Measurements from ENCODE around the gene DCTD.

The DCTD gene

DNA sequence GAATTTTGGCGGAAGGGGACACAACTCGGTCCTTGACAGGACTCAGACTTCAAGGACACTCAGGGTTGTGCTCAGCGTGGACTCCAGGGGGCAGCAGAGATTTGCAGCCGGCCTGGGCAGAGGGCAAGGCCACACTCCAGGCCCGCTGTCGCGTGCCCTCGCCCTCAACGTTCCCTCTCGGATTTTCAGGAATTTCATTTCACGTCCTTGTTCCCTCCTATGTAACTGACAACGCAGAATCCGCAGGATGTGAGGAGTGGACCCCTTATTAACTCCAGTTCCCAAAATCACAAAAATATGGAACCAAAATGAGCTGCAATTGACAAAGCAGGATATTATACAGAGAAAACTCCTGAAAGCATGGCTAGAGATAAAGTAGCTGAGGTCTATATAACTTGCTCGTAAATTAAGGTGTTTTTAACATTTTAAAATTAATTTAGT lies 21.0 kb upstream of the DCTD start:
- peak; percentile 18 for DNase-seq (ENCODE audit: low read depth)
- H3K4me3 ChIP-seq (ENCODE audit: low read depth, low read length), result no peak overlapping the region
- TF ChIP-seq, protein P1, sequence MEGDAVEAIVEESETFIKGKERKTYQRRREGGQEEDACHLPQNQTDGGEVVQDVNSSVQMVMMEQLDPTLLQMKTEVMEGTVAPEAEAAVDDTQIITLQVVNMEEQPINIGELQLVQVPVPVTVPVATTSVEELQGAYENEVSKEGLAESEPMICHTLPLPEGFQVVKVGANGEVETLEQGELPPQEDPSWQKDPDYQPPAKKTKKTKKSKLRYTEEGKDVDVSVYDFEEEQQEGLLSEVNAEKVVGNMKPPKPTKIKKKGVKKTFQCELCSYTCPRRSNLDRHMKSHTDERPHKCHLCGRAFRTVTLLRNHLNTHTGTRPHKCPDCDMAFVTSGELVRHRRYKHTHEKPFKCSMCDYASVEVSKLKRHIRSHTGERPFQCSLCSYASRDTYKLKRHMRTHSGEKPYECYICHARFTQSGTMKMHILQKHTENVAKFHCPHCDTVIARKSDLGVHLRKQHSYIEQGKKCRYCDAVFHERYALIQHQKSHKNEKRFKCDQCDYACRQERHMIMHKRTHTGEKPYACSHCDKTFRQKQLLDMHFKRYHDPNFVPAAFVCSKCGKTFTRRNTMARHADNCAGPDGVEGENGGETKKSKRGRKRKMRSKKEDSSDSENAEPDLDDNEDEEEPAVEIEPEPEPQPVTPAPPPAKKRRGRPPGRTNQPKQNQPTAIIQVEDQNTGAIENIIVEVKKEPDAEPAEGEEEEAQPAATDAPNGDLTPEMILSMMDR (IDR thresholded peaks at IDR 0.05; ENCODE audit: control insufficient read depth, extremely low read depth, insufficient read depth), result peak; percentile 97

DNA sequence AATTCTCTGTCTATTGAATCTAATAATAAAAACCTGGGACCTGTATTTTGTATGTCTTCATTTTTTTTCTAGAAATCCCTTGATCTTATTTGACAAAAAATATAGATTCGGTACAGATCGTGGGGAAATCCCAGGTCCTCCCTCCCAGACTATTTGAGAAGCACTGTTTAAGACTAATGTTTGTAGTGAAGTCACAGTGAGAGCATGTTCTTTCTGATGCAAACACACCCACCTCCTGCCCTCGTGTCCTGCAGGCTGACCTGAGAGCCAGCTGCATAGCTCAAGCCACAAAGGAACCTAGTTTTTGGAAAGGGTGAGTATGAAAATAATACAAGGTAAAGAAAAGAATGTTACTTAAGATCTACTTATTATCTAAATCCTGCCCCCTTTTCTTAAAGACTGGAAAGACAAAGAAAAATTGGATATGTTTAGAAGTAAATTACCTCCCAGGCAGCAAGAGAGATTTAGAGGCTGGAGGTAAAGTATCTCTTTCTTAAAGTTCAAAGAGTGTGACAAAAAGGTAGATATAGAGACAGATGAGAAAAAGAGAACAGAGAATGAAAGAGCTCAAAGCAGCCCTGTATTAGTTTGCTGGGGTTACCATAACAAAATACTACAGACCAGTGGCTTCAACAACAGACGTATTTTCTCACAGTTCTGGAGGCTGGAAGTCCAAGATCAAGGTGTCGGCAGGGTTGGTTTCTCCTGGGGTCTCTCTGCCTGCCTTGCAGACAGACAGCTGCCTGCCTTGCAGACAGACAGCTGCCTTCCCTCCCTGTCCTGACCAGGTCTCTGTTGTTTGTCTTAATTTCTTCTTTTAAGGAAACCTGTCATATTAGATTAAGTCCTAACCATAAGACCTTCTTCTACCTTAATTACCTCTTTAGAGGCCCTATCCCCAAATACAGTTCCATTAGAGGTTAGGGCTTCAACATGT lies 20.4 kb upstream of the DCTD start:
- TF ChIP-seq, protein P1 (IDR thresholded peaks at IDR 0.05; ENCODE audit: control insufficient read depth, extremely low read depth, insufficient read depth), result no peak
- no peak for DNase-seq (ENCODE audit: low read depth)
- no peak overlapping the region for H3K4me3 ChIP-seq (ENCODE audit: low read depth, low read length)

DNA sequence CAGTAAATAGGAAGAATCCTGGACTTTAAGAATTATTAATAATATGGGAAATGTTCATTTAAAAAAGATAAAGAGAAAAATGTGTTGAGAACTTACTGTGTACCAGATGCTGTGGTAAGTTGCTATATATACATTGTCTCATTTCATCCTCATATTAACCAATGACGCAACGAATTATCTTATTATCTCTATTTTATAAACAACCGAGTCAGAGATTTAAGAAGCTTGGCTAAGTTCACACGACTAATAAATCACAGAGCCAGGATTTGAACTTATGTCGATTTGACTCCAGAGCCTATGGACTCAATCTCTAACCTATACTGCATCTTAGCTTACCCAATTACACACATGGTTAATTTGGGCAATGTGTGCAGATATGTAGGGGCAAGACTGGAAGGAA lies 15.5 kb upstream of the DCTD start:
- no peak for DNase-seq (ENCODE audit: low read depth)
- H3K4me3 ChIP-seq (ENCODE audit: low read depth, low read length), result no peak overlapping the region
- TF ChIP-seq, protein P1 (IDR thresholded peaks at IDR 0.05; ENCODE audit: control insufficient read depth, extremely low read depth, insufficient read depth), result no peak

DNA sequence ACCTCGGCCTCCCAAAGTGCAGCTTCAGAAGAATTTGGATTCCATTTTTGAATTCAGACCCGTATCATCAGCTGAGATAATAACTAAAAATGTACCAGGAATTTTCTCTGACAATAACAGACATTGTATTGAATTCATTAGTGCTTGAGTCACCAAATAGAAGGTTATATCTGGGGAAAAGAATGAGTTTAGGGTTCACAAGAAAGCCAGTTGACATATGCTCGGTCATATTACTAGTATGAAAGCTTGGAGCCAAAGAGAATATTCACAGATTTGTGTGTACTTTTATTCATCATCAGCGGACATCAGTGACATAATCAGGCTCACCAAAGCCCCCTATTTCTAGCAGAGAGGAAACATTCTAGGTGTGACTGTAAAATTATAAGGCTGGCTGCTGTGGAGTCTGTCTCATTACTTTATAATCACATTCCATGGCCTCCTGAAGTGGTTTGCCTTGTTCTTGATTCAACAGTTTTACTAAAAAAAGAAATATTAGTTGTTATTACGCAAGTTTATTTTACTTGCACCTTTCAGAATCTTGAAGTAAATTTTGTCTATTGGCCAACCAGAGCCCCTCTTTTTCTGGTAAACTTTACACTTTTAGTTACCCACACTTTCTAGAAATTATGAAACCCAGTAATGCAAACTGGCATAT lies 14.6 kb upstream of the DCTD start:
- no peak for DNase-seq (ENCODE audit: low read depth)
- TF ChIP-seq, protein P1 (IDR thresholded peaks at IDR 0.05; ENCODE audit: control insufficient read depth, extremely low read depth, insufficient read depth), result no peak
- no peak overlapping the region for H3K4me3 ChIP-seq (ENCODE audit: low read depth, low read length)

DNA sequence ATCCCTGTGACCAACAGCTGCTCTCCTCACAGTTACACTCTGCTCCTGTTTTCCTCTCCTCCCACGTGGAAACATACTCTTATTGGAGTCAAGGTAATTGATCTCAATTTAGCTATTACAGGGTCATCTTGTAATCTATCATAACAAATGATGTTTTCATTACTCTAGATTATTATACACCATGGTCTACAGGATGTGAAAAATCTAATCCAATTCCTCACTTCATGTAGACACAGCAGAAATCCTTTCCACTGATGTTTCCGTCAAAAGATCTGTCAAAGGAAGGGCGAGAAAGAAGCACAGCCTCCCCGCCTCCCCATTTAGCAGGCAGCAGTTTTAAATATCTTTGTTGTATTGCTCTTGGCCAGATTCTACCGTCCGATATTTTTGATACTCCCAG lies 13.7 kb upstream of the DCTD start:
- TF ChIP-seq, protein P1 (IDR thresholded peaks at IDR 0.05; ENCODE audit: control insufficient read depth, extremely low read depth, insufficient read depth), result no peak
- no peak overlapping the region for H3K4me3 ChIP-seq (ENCODE audit: low read depth, low read length)
- DNase-seq (ENCODE audit: low read depth), result no peak

DNA sequence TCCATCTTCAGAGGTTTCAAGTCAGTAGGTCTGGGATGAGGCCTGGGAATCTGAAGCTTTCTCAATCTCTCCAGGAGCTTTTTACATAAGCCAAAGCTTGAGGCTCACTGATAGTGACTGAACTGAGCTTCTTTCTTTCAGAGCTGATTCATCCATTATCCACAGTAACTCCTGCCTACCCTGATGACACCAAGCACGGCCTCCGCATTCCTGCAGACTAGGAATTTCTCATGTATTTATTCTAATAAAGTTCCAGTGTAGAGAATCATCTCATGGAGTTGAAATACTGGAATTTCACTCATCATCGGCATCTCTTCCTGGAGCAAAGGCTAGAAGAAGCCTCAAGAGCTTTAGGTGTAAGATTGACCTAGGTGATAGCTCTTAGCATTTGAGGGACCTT lies 12.1 kb upstream of the DCTD start:
- H3K4me3 ChIP-seq (ENCODE audit: low read depth, low read length), result no peak overlapping the region
- DNase-seq (ENCODE audit: low read depth), result no peak
- TF ChIP-seq, protein P1 (IDR thresholded peaks at IDR 0.05; ENCODE audit: control insufficient read depth, extremely low read depth, insufficient read depth), result no peak
